Fibroblast of peridontal ligament (primary cell): ENCODE results near the gene RANBP1.
A peak's percentile ranks its signal among the peaks of the same experiment; 100 is the strongest.
"Not testable (repeated sequence)": the region's sequence is repeated elsewhere in the genome, so short reads cannot be mapped to it uniquely, and the experiment has no call there.

Experiments
- DNase-seq: peaks from one replicate; pipeline ENCODE4 v3.0.0-alpha.2; 2010; ENCODE audit errors: extremely low read depth

RANBP1 gene

GRCh38 chr22:20150381-20151275 lies 34.7 kb downstream of the RANBP1 start, which contains the start of gene CCDC188:
TSS of gene CCDC188 (minus strand) at chr22:20151055. CDS start at chr22:20150986, 69 bp downstream.
- DNase-seq, result no peak

- no peak for DNase-seq
Observed at GRCh38 chr22:20151276-20151588, 35.3 kb downstream of the RANBP1 start.

GRCh38 chr22:20152464-20152890 lies 36.6 kb downstream of the RANBP1 start:
- DNase-seq, result no peak

- no peak for DNase-seq
Observed at GRCh38 chr22:20153945-20154344, 38.0 kb downstream of the RANBP1 start.

GRCh38 chr22:20154602-20155187 lies 38.8 kb downstream of the RANBP1 start:
- DNase-seq, result no peak

GRCh38 chr22:20155330-20156041 lies 39.6 kb downstream of the RANBP1 start:
- peak; percentile 53 for DNase-seq

GRCh38 chr22:20156042-20156389 lies 40.1 kb downstream of the RANBP1 start:
- DNase-seq, result no peak

- DNase-seq, result peak; percentile 70
Observed at GRCh38 chr22:20156611-20157429, 40.9 kb downstream of the RANBP1 start.

GRCh38 chr22:20157430-20158183 lies 41.7 kb downstream of the RANBP1 start:
- DNase-seq, result no peak

- no peak for DNase-seq
Observed at GRCh38 chr22:20158391-20159036, 42.6 kb downstream of the RANBP1 start.

GRCh38 chr22:20159076-20159475 lies 43.2 kb downstream of the RANBP1 start:
- no peak for DNase-seq

GRCh38 chr22:20159531-20159930 lies 43.6 kb downstream of the RANBP1 start:
- not testable (repeated sequence) for DNase-seq

- DNase-seq, result no peak
Observed at GRCh38 chr22:20160041-20160440, 44.1 kb downstream of the RANBP1 start.

GRCh38 chr22:20164863-20165262 lies 49.0 kb downstream of the RANBP1 start:
- DNase-seq, result no peak

- DNase-seq, result no peak
Observed at GRCh38 chr22:20165421-20165820, 49.5 kb downstream of the RANBP1 start.

GRCh38 chr22:20165913-20166312 lies 50.0 kb downstream of the RANBP1 start:
- DNase-seq, result no peak

GRCh38 chr22:20166703-20167102 lies 50.8 kb downstream of the RANBP1 start:
- no peak for DNase-seq

GRCh38 chr22:20167643-20168322 lies 51.9 kb downstream of the RANBP1 start:
- DNase-seq, result no peak

- DNase-seq, result no peak
Observed at GRCh38 chr22:20169253-20169822, 53.4 kb downstream of the RANBP1 start.

GRCh38 chr22:20170170-20170569 lies 54.3 kb downstream of the RANBP1 start:
- no peak for DNase-seq
